Upper lobe of left lung (tissue), 6 donors: ENCODE results near the gene ATXN1. TPM values are rescaled to one million over a fixed set of nuclear protein-coding genes. Genes with fewer than 3 reads are reported as not detected.

Source experiments
- ATAC-seq, 2 donors: fragments of 200-7000 bp; cut with Tn5 transposase; one replicate each; pipeline ENCODE4 v1.9.1; 2022; ENCODE audit warnings: mild to moderate bottlenecking in 2 of 2, moderate library complexity in 2 of 2; ENCODE audit not compliant: low FRiP score in 2 of 2
- DNase-seq, 2 donors: peaks; one replicate each; pipeline ENCODE4 v3.0.0-alpha.2; 2019 to 2020
- H3K27ac ChIP-seq, 4 donors: fragments of 200-600 bp; sonication (generic); one replicate each; pipeline ENCODE4 v1.5.1; 2016 to 2019
- H3K27me3 ChIP-seq, 4 donors: fragments of 200-600 bp; sonication (generic); one replicate each; pipeline ENCODE4 v1.5.1; 2017 to 2019
- H3K36me3 ChIP-seq, 4 donors: fragments of 200-600 bp; sonication (generic); one replicate each; pipeline ENCODE4 v1.5.1; 2016 to 2019
- H3K4me1 ChIP-seq, 4 donors: fragments of 200-600 bp; sonication (generic); one replicate each; pipeline ENCODE4 v1.5.1; 2018 to 2019
- H3K4me3 ChIP-seq, 4 donors: fragments of 200-600 bp; sonication (generic); one replicate each; pipeline ENCODE4 v1.5.1; 2017 to 2019; ENCODE audit warnings: mild to moderate bottlenecking in 2 of 4, moderate library complexity in 1 of 4
- H3K9me3 ChIP-seq, 4 donors: fragments of 200-600 bp; sonication (generic); one replicate each; pipeline ENCODE4 v1.5.1; 2018 to 2019
- EP300 ChIP-seq, 4 donors: sonication (generic); formaldehyde crosslinking; IDR thresholded peaks; one replicate each; pipeline ENCODE4 v1.5.1; 2017; ENCODE audit warnings: antibody characterized with exemption in 4 of 4, control low read depth in 2 of 4
- POLR2A ChIP-seq, 4 donors: fragments of 450-650 bp; IDR thresholded peaks; one replicate each; pipeline ENCODE4 v1.5.1; 2016 to 2017; ENCODE audit warnings: antibody characterized with exemption in 4 of 4, mild to moderate bottlenecking in 2 of 4
- POLR2AphosphoS5 ChIP-seq, 2 donors: sonication (generic); formaldehyde crosslinking; IDR thresholded peaks; one replicate each; pipeline ENCODE4 v1.5.1; 2017; ENCODE audit warnings: antibody characterized with exemption in 2 of 2
- WGBS, 2 donors: methylation state at CpG; one replicate each; pipeline ENCODE4 v1.1.5; 2017 to 2018; 5-methylcytosine and 5-hydroxymethylcytosine counted together
- total RNA-seq, 6 donors: library from RNA; depleted of rRNA in 4 of 6; stranded (reverse); fragments of >200 nt in 4 of 6; gene quantifications; one replicate each; pipeline versions ENCODE4 v1.1.0 to v1.2.1, GENCODE V29; 2016 to 2021
- TF ChIP-seq, protein P1 (sequence below), 6 experiments: fragments of 450-650 bp in 4 of 6; fragments of 200-600 bp in 2 of 6; sonication (generic) in 2 of 6; IDR thresholded peaks; one replicate each; pipeline ENCODE4 v1.5.1; 2016 to 2019; ENCODE audit warnings: antibody characterized with exemption in 6 of 6
- donor health status: DM: no; HTN: no; CAD: no; lungs with moderate emphysema.
- donor health status: DM: no; HTN: yes; CAD: no; lungs with severe emphysema.

ATXN1 gene
- total RNA-seq, 6 donors from 2014 or later: 44.2 to 106 (median 71.7) TPM

DNA sequence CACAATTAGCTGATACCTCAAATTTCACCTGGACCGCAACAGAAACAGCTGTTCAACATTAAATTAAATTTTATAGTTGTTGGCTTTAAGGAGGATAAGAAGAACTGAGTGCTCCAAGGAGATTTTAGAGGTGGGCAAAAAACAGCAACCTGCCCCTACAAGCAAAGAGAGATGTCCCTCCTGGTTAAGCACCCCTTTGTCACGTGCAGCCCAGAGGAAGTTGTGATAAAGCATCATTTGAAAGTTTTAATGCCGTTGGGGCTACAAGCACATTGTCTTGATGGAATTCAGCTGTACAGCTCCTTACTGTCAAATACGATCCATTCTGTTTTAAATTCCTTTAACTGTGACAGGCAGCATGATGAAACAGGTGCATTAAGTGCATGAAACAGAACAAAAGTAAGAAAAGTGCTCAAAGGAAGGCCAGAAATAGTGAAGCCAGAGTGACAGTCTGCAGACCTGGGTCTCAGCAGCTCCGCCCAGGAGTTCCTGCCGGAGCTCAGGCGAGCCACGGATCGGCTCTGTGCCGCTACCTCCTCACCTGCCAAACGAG is 327.8 kb downstream of the ATXN1 start:
- 75 to 83% methylated on average over 11 of the region's 11 CpGs for WGBS, 2 donors
- no peak overlapping the region for H3K4me3 ChIP-seq
- no peaks in the 10 kb centered on the region for H3K36me3 ChIP-seq
- TF ChIP-seq, protein P1, sequence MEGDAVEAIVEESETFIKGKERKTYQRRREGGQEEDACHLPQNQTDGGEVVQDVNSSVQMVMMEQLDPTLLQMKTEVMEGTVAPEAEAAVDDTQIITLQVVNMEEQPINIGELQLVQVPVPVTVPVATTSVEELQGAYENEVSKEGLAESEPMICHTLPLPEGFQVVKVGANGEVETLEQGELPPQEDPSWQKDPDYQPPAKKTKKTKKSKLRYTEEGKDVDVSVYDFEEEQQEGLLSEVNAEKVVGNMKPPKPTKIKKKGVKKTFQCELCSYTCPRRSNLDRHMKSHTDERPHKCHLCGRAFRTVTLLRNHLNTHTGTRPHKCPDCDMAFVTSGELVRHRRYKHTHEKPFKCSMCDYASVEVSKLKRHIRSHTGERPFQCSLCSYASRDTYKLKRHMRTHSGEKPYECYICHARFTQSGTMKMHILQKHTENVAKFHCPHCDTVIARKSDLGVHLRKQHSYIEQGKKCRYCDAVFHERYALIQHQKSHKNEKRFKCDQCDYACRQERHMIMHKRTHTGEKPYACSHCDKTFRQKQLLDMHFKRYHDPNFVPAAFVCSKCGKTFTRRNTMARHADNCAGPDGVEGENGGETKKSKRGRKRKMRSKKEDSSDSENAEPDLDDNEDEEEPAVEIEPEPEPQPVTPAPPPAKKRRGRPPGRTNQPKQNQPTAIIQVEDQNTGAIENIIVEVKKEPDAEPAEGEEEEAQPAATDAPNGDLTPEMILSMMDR (IDR thresholded peaks at IDR 0.05): no peak
- no peak for TF ChIP-seq POLR2A (IDR thresholded peaks at IDR 0.05)
- ATAC-seq (no peak), DNase-seq (peak in 1 of 2 donors; percentile 28)
- H3K9me3 ChIP-seq: no peaks in the 10 kb centered on the region
- peaks cover 10 to 21% (median 14%) of the 10 kb centered on the region in 4 donors for H3K4me1 ChIP-seq
- H3K27me3 ChIP-seq: no peaks in the 10 kb centered on the region
- H3K27ac ChIP-seq: no peak overlapping the region

GRCh38 chr6:16432075-16433032 is 328.9 kb downstream of the ATXN1 start:
- ATAC-seq (no peak), DNase-seq (no peak)
- Histone ChIP-seq H3K36me3 (no peaks in the 10 kb centered on the region), H3K9me3 (no peaks in the 10 kb centered on the region), H3K27me3 (no peaks in the 10 kb centered on the region), H3K4me1 (peaks cover 10 to 21% (median 14%) of the 10 kb centered on the region in 4 donors), H3K4me3 (no peak overlapping the region), H3K27ac (no peak overlapping the region)
- WGBS, 2 donors: 64 to 68% methylated on average over 6 of the region's 6 CpGs
- no peak for TF ChIP-seq EP300 (IDR thresholded peaks at IDR 0.05)
- TF ChIP-seq POLR2A (IDR thresholded peaks at IDR 0.05): no peak
- TF ChIP-seq, protein P1 (IDR thresholded peaks at IDR 0.05): no peak
- no peak for TF ChIP-seq POLR2AphosphoS5 (IDR thresholded peaks at IDR 0.05)

- ATAC-seq (no peak), DNase-seq (no peak)
- Histone ChIP-seq H3K27me3 (no peaks in the 10 kb centered on the region), H3K4me3 (no peak overlapping the region), H3K36me3 (no peaks in the 10 kb centered on the region), H3K9me3 (no peaks in the 10 kb centered on the region), H3K27ac (no peak overlapping the region), H3K4me1 (peaks cover 10 to 21% (median 14%) of the 10 kb centered on the region in 4 donors)
- TF ChIP-seq EP300 (IDR thresholded peaks at IDR 0.05): no peak
- TF ChIP-seq, protein P1 (IDR thresholded peaks at IDR 0.05): no peak
- TF ChIP-seq POLR2A (IDR thresholded peaks at IDR 0.05): no peak
- no peak for TF ChIP-seq POLR2AphosphoS5 (IDR thresholded peaks at IDR 0.05)
- 70 to 71% methylated on average over 3 of the region's 3 CpGs for WGBS, 2 donors
Measured at GRCh38 chr6:16431106-16431505, 330.2 kb downstream of the ATXN1 start.

GRCh38 chr6:16430391-16431089 is 330.7 kb downstream of the ATXN1 start:
- DNase-seq: no peak
- 76 to 80% methylated on average over 9 of the region's 9 CpGs for WGBS, 2 donors
- no peaks in the 10 kb centered on the region for H3K36me3 ChIP-seq
- no peaks in the 10 kb centered on the region for H3K9me3 ChIP-seq
- H3K27me3 ChIP-seq: no peaks in the 10 kb centered on the region
- H3K4me1 ChIP-seq: peaks cover 10 to 21% (median 14%) of the 10 kb centered on the region in 4 donors
- H3K4me3 ChIP-seq: no peak overlapping the region
- TF ChIP-seq POLR2AphosphoS5 (IDR thresholded peaks at IDR 0.05) (no peak), POLR2A (IDR thresholded peaks at IDR 0.05) (no peak), EP300 (IDR thresholded peaks at IDR 0.05) (no peak)
- TF ChIP-seq, protein P1 (IDR thresholded peaks at IDR 0.05): no peak
- H3K27ac ChIP-seq: no peak overlapping the region
- peak in 1 of 2 donors; percentile 23 for ATAC-seq
